HG03439 (cell line): ENCODE data around the gene C3orf22.

ENCODE experiments used
- ATAC-seq: cut with Tn5 transposase; IDR thresholded peaks from one replicate; pipeline ENCODE4 v1.9.1; 2021; ENCODE audit warnings: mild to moderate bottlenecking, moderate library complexity; ENCODE audit not compliant: unreplicated experiment

The C3orf22 gene

GRCh38 chr3:126557415-126557745 is 1.4 kb downstream of the C3orf22 start:
- ATAC-seq: no peak

GRCh38 chr3:126556637-126557414 is 1.9 kb downstream of the C3orf22 start:
- no peak for ATAC-seq

GRCh38 chr3:126555795-126556636 is 2.7 kb downstream of the C3orf22 start:
- ATAC-seq: no peak

GRCh38 chr3:126554560-126555525 is 3.9 kb downstream of the C3orf22 start:
- ATAC-seq: no peak

- no peak for ATAC-seq
These were observed 5.2 kb downstream of the C3orf22 start for GRCh38 chr3:126553284-126554084.

GRCh38 chr3:126552688-126553283 is 5.9 kb downstream of the C3orf22 start:
- no peak for ATAC-seq

- no peak for ATAC-seq
These were observed 6.7 kb downstream of the C3orf22 start for GRCh38 chr3:126551839-126552687.

GRCh38 chr3:126551121-126551838 is 7.5 kb downstream of the C3orf22 start:
- ATAC-seq: no peak

- no peak for ATAC-seq
These were observed 8.2 kb downstream of the C3orf22 start for GRCh38 chr3:126550488-126551051.

- ATAC-seq: no peak
These were observed 8.8 kb downstream of the C3orf22 start for GRCh38 chr3:126549861-126550487.

GRCh38 chr3:126548556-126549466 is 9.9 kb downstream of the C3orf22 start:
- no peak for ATAC-seq

- no peak for ATAC-seq
These were observed 11.0 kb downstream of the C3orf22 start for GRCh38 chr3:126547721-126548120.

GRCh38 chr3:126546549-126547239 is 12.0 kb downstream of the C3orf22 start:
- no peak for ATAC-seq

GRCh38 chr3:126546013-126546412 is 12.7 kb downstream of the C3orf22 start:
- ATAC-seq: no peak

GRCh38 chr3:126545544-126545943 is 13.2 kb downstream of the C3orf22 start:
- ATAC-seq: no peak
